NK-92 (cell line): Measurements from ENCODE around the gene ADM.
"Not testable (repeated sequence)": the region's sequence is repeated elsewhere in the genome, so short reads cannot be mapped to it uniquely, and the experiment has no call there.

Source experiments
- DNase-seq: peaks from one replicate; lab custom pipeline; 2025; ENCODE audit not compliant: unreplicated experiment; lab: John Stamatoyannopoulos, UW

The ADM gene

GRCh38 chr11:10304495-10305261 lies at the start of gene ADM:
TSS of gene ADM (plus strand) at chr11:10305073. CDS start at chr11:10305701, 628 bp downstream.
- DNase-seq, result no peak

GRCh38 chr11:10255388-10256125 lies 49.3 kb upstream of the ADM start:
- no peak for DNase-seq

- no peak for DNase-seq
Observed at GRCh38 chr11:10257478-10257877, 47.4 kb upstream of the ADM start.

- no peak for DNase-seq
Observed at GRCh38 chr11:10261821-10262220, 43.1 kb upstream of the ADM start.

- DNase-seq, result no peak
Observed at GRCh38 chr11:10263929-10264328, 40.9 kb upstream of the ADM start.

- DNase-seq, result not testable (repeated sequence)
Observed at GRCh38 chr11:10264716-10265115, 40.2 kb upstream of the ADM start.

GRCh38 chr11:10265936-10266335 lies 38.9 kb upstream of the ADM start:
- no peak for DNase-seq

GRCh38 chr11:10267821-10268220 lies 37.1 kb upstream of the ADM start:
- DNase-seq, result no peak

- DNase-seq, result no peak
Observed at GRCh38 chr11:10268746-10269488, 36.0 kb upstream of the ADM start.

GRCh38 chr11:10272132-10272531 lies 32.7 kb upstream of the ADM start:
- DNase-seq, result no peak

- DNase-seq, result no peak
Observed at GRCh38 chr11:10273738-10274137, 31.1 kb upstream of the ADM start.

- no peak for DNase-seq
Observed at GRCh38 chr11:10274726-10275125, 30.1 kb upstream of the ADM start.

- no peak for DNase-seq
Observed at GRCh38 chr11:10275714-10276113, 29.2 kb upstream of the ADM start.

- DNase-seq, result no peak
Observed at GRCh38 chr11:10282117-10282516, 22.8 kb upstream of the ADM start.

- no peak for DNase-seq
Observed at GRCh38 chr11:10283991-10284390, 20.9 kb upstream of the ADM start.

- no peak for DNase-seq
Observed at GRCh38 chr11:10285148-10285802, 19.6 kb upstream of the ADM start.

GRCh38 chr11:10287140-10287539 lies 17.7 kb upstream of the ADM start:
- no peak for DNase-seq

- DNase-seq, result no peak
Observed at GRCh38 chr11:10287766-10288715, 16.8 kb upstream of the ADM start.

GRCh38 chr11:10288881-10289764 lies 15.8 kb upstream of the ADM start:
- no peak for DNase-seq
